GM21717 (cell line): ENCODE measurements around the gene KIRREL2.
"Not testable (repeated sequence)": the region's sequence is repeated elsewhere in the genome, so short reads cannot be mapped to it uniquely, and the experiment has no call there.

Experiments
- ATAC-seq: cut with Tn5 transposase; IDR thresholded peaks from one replicate; pipeline ENCODE4 v1.9.1; 2021; ENCODE audit warnings: mild to moderate bottlenecking, moderate library complexity; ENCODE audit not compliant: unreplicated experiment

KIRREL2 gene

GRCh38 chr19:35895911-35896642 lies 39.4 kb downstream of the KIRREL2 start:
- no peak for ATAC-seq

DNA sequence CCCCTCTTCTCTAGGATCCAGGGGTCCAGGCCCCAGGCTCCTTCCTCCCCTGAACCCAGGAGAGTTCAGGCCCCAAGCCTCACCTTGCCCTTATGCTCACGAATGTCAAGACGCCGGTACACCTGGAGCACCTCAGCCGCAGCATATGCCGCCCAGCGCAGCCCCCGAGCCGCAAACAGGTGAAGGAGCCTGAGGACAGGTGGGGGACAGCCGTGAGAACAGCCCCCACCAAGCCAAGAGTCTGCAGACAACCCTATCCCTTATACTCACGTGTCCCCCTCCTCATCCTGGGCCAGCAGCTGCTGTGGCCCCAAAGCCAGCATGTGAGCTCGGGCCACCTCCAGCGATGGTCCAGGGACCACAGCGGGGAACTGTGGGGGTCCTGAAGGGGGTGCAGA lies 39.9 kb downstream of the KIRREL2 start:
- no peak for ATAC-seq

- ATAC-seq: no peak
Measured at GRCh38 chr19:35897706-35898451, 41.2 kb downstream of the KIRREL2 start.

- ATAC-seq: no peak
Measured at GRCh38 chr19:35898499-35898809, 41.7 kb downstream of the KIRREL2 start.

- peak; percentile 38 for ATAC-seq
Measured at GRCh38 chr19:35899547-35900214, 43.0 kb downstream of the KIRREL2 start.

GRCh38 chr19:35901055-35901644 lies 44.4 kb downstream of the KIRREL2 start:
- ATAC-seq: no peak

GRCh38 chr19:35901854-35902661 lies 45.3 kb downstream of the KIRREL2 start, which contains the start of gene HCST:
HCST (plus strand) TSS chr19:35902529; CDS start chr19:35902594, 65 bp downstream.
- no peak for ATAC-seq

- ATAC-seq: no peak
Measured at GRCh38 chr19:35902870-35903475, 46.3 kb downstream of the KIRREL2 start.

DNA sequence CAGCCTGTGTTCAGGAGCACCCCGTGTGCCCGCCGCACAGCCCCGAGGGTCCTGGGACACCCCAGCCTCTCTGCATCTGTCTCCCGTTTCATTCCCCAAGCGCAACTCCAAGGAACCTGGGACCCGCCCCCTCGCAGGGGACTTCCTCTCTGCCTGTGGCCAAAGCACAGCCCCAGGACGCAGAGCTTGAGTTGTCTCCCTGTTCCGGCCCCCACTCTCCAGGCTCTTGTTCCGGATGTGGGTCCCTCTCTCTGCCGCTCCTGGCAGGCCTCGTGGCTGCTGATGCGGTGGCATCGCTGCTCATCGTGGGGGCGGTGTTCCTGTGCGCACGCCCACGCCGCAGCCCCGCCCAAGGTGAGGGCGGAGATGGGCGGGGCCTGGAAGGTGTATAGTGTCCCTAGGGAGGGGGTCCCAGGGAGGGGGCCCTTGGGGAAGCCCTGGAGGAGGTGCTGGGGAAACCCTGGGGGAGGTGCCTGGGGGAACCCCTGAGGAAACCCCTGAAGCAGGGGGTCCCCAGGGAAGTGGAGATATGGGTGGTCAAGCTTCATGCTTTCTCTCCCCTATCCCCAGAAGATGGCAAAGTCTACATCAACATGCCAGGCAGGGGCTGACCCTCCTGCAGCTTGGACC lies 47.0 kb downstream of the KIRREL2 start:
- peak; percentile 36 for ATAC-seq

DNA sequence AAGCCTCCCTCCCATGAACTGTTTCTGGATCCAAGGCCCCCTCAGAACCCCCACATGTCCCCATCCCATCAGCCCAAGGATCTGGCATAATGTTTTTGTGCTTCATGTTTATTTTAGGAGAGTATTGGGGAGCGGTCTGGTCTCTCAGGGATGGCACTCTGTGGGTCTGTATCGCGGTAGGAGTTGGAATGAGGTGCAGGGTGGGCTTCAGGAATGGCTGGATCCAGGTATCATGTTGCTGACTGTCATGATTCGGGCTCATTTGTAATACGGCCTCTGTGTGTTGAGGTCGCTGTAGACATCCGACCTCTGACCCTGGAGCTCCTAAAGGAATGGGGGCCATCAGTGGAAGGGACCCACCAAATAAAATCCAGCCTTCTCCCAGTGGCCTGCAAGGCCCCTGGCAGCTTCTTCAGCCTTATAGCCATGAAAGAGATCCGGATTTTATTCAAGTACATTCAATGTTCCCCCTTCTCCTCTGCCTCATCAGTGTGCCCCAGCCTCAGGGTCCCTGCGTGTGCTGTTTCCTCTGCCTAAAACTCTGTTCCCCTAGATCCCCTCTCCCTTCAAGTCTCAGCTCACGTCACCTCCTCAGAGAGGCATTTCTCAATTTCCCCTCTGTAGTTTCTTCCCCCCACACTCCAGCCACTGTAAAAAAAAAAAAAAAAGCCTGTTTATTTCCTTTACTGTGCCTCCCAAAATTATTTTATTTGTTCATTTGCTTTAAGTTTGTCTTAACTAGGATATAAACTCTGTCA lies 47.8 kb downstream of the KIRREL2 start:
- ATAC-seq: no peak

DNA sequence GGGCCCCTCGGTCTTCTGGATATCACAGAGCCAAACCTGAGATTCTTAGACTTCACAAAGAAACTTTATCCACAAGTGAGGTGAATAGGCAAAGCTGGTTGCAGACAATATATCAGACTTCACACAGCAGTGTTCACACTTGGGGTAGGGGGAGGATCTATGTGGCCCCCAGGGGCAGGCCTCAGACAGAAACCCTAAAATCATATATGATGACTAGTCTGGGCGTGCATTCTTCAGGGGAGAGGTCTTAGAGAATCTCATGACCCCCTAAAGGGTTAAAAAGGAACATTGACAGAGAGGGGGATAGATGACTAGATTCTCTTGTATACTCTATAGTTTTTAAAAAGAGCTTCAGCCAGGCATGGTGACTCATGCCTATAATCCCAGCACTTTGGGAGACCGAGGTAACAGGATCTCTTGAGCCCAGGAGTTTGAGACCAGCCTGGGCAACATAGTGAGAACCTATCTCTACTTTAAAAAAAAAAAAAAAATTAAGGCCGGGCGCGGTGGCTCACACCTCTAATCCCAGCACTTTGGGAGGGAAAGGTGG lies 48.5 kb downstream of the KIRREL2 start:
- ATAC-seq: no peak

GRCh38 chr19:35907377-35907745 lies 50.6 kb downstream of the KIRREL2 start:
- no peak for ATAC-seq

GRCh38 chr19:35908010-35908441 lies 51.3 kb downstream of the KIRREL2 start, which contains the start of gene TYROBP:
TYROBP (minus strand) TSS chr19:35908295; CDS start chr19:35908228, 67 bp downstream.
- no peak for ATAC-seq

DNA sequence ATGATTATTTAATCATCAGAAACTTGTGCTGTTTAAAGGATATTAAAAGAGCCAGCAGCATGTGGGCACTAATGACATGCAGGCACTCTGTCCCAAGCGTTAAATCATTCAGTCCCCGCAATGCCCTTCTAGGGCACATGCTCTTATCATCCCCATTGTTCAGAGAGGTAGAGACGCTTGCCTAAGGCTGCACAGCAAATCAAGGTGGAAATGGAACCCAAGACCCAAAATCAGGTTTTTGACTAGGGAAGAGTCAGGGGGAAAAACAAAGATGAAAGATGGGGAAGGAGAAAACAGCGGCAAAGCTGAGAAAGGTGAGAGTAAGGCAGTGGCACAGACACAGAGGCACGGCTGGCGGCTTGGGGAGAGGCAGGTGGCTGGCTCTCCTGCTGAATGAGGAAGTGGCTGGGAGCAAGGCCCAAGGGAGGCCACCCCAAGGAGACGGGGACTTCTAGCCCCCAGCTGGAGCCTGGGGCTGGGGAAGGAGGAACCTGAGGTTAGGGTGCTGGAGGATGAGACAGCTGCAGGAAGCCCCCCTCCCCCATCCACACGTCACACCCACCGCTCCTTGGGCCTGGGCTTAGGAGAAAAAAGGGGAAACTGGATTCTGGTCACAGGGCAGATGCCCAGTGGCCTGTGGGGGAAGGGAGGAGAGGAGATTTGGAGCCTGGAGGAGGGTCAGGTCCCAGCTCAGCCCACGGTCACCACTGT lies 52.4 kb downstream of the KIRREL2 start:
- no peak for ATAC-seq

DNA sequence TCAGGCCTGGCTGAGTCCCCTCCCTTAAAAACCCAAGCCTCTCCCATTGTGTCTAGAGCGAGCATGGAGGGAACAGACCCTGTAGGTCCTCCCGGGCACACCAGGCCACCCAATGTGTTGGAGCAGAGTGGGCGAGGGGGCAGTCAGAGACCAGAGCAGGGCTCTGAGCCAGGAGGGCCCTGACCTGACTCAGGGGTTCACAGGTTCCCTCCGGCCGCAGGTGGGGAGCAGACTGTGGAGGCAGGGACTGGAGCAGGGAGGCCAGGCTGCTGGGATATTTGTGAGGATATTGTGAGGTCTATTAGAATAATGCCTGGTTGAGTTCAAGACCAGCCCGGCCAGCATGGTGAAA lies 52.9 kb downstream of the KIRREL2 start:
- ATAC-seq: no peak

GRCh38 chr19:35910355-35910754 lies 53.6 kb downstream of the KIRREL2 start:
- ATAC-seq: not testable (repeated sequence)

DNA sequence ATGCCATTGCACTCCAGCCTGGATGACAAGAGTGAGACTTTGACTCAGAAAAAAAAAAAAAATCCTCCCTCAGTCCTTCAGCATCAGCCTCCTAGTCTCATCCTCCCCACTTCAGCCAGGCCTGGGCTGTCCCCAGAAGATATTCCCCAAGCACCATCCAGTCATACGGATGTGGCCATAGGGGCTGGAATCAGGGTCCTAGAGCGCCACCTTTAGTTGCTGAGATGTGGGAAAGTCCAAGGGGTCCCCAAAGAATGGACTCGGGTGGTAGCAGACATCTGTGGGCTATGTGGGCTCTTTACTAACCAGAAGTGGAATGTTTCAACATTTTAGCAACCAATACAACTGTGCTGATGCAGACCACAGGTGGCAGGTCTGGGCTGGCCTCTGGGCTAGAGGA lies 54.5 kb downstream of the KIRREL2 start:
- no peak for ATAC-seq

GRCh38 chr19:35911790-35912189 lies 55.1 kb downstream of the KIRREL2 start:
- no peak for ATAC-seq
